RWPE2 (cell line): ENCODE data around the gene NEFH.

Experiments
- ATAC-seq: fragments of 200-7000 bp; cut with Tn5 transposase; 3 replicates; pipeline ENCODE4 v1.9.1; 2021; ENCODE audit warnings: low read depth
- DNase-seq: peaks from one replicate; pipeline ENCODE4 v3.0.0-alpha.2; 2020; ENCODE audit warnings: low spot score
- H3K27ac ChIP-seq: fragments of 450-650 bp; 2 replicates; pipeline ENCODE4 v1.5.1; 2017; ENCODE audit warnings: mild to moderate bottlenecking; ENCODE audit not compliant: poor library complexity, severe bottlenecking
- H3K27me3 ChIP-seq: fragments of 250-450 bp; sonication (Bioruptor Pico); 2 replicates; pipeline ENCODE4 v1.5.1; 2021; ENCODE audit warnings: mild to moderate bottlenecking, moderate library complexity; ENCODE audit not compliant: insufficient read depth, poor library complexity, severe bottlenecking
- H3K36me3 ChIP-seq: fragments of 250-450 bp; sonication (Bioruptor Pico); 2 replicates; pipeline ENCODE4 v1.5.1; 2020; ENCODE audit warnings: low read depth, mild to moderate bottlenecking, moderate library complexity
- H3K4me1 ChIP-seq: fragments of 250-450 bp; sonication (Bioruptor Pico); 2 replicates; pipeline ENCODE4 v1.5.1; 2021; ENCODE audit warnings: mild to moderate bottlenecking, moderate library complexity; ENCODE audit not compliant: insufficient read depth, poor library complexity, severe bottlenecking
- H3K4me3 ChIP-seq: fragments of 250-450 bp; sonication (Bioruptor Pico); 2 replicates; pipeline ENCODE4 v1.5.1; 2021; ENCODE audit warnings: mild to moderate bottlenecking, moderate library complexity; ENCODE audit not compliant: severe bottlenecking
- H3K9me3 ChIP-seq: fragments of 250-450 bp; sonication (Bioruptor Pico); 2 replicates; pipeline ENCODE4 v1.5.1; 2021; ENCODE audit warnings: mild to moderate bottlenecking, moderate library complexity; ENCODE audit not compliant: severe bottlenecking
- TF ChIP-seq, protein P1 (sequence below): fragments of 450-650 bp; IDR thresholded peaks from one replicate; pipeline ENCODE4 v1.5.1; 2017; ENCODE audit warnings: mild to moderate bottlenecking, moderate library complexity; ENCODE audit not compliant: poor library complexity, severe bottlenecking

Gene NEFH

GRCh38 chr22:29454276-29454675 lies 25.7 kb upstream of the NEFH start:
- ATAC-seq (no peak), DNase-seq (no peak)
- TF ChIP-seq, protein P1, sequence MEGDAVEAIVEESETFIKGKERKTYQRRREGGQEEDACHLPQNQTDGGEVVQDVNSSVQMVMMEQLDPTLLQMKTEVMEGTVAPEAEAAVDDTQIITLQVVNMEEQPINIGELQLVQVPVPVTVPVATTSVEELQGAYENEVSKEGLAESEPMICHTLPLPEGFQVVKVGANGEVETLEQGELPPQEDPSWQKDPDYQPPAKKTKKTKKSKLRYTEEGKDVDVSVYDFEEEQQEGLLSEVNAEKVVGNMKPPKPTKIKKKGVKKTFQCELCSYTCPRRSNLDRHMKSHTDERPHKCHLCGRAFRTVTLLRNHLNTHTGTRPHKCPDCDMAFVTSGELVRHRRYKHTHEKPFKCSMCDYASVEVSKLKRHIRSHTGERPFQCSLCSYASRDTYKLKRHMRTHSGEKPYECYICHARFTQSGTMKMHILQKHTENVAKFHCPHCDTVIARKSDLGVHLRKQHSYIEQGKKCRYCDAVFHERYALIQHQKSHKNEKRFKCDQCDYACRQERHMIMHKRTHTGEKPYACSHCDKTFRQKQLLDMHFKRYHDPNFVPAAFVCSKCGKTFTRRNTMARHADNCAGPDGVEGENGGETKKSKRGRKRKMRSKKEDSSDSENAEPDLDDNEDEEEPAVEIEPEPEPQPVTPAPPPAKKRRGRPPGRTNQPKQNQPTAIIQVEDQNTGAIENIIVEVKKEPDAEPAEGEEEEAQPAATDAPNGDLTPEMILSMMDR, result no peak
- Histone ChIP-seq H3K27me3 (no peaks in the 10 kb centered on the region), H3K27ac (no peak overlapping the region), H3K36me3 (no peaks in the 10 kb centered on the region), H3K4me3 (no peak overlapping the region), H3K4me1 (no peaks in the 10 kb centered on the region), H3K9me3 (no peaks in the 10 kb centered on the region)

GRCh38 chr22:29456211-29456671 lies 23.8 kb upstream of the NEFH start:
- ATAC-seq (no peak), DNase-seq (no peak)
- H3K27me3 ChIP-seq, result no peaks in the 10 kb centered on the region
- H3K4me3 ChIP-seq, result no peak overlapping the region
- TF ChIP-seq, protein P1, result no peak
- H3K4me1 ChIP-seq, result no peaks in the 10 kb centered on the region
- H3K36me3 ChIP-seq, result no peaks in the 10 kb centered on the region
- no peaks in the 10 kb centered on the region for H3K9me3 ChIP-seq
- no peak overlapping the region for H3K27ac ChIP-seq

DNA sequence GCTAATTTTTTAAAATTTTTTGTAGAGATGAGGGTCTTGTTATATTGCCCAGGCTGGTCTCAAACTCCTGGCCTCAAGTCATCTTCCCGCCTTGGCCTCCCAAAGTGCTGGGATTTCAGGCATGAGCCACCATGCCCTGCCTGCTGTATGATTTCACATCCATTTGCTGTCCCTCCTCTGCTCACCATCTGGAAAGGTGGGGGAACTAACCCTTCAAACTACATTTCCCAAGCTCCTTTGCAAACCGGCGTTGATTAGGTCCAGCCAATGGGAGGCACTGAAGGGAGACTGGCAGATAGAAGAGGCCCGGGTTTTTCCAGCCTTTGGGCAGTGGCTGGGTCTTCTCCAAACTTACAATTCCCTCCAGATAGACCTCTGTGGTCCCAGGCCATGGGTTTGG lies 22.3 kb upstream of the NEFH start:
- peak; percentile 70; the same call in 2 of the 3 replicates for ATAC-seq
- H3K4me1 ChIP-seq, result no peaks in the 10 kb centered on the region
- no peaks in the 10 kb centered on the region for H3K36me3 ChIP-seq
- H3K4me3 ChIP-seq, result no peak overlapping the region
- DNase-seq, result no peak
- TF ChIP-seq, protein P1, result no peak
- H3K9me3 ChIP-seq, result no peaks in the 10 kb centered on the region
- no peak overlapping the region for H3K27ac ChIP-seq
- no peaks in the 10 kb centered on the region for H3K27me3 ChIP-seq

GRCh38 chr22:29458551-29458950 lies 21.5 kb upstream of the NEFH start:
- DNase-seq (no peak), ATAC-seq (no peak)
- Histone ChIP-seq H3K27ac (no peak overlapping the region), H3K9me3 (no peaks in the 10 kb centered on the region), H3K4me1 (no peaks in the 10 kb centered on the region), H3K36me3 (no peaks in the 10 kb centered on the region), H3K4me3 (no peak overlapping the region), H3K27me3 (no peaks in the 10 kb centered on the region)
- TF ChIP-seq, protein P1, result no peak

GRCh38 chr22:29459773-29460172 lies 20.2 kb upstream of the NEFH start:
- Histone ChIP-seq H3K36me3 (no peaks in the 10 kb centered on the region), H3K27ac (no peak overlapping the region), H3K27me3 (no peaks in the 10 kb centered on the region), H3K9me3 (no peaks in the 10 kb centered on the region), H3K4me1 (no peaks in the 10 kb centered on the region), H3K4me3 (no peak overlapping the region)
- DNase-seq (no peak), ATAC-seq (no peak)
- TF ChIP-seq, protein P1, result no peak
